CD4-positive, alpha-beta T cell treated with Interleukin-15 for 1 hour (primary cell): Measurements from ENCODE around the gene ANKRD44.

Source experiments
- DNase-seq: peaks from one replicate; pipeline ENCODE4 v3.0.0-alpha.2; 2020

ANKRD44 gene

GRCh38 chr2:197138506-197138905 is 172.1 kb downstream of the ANKRD44 start:
- DNase-seq: no peak

DNA sequence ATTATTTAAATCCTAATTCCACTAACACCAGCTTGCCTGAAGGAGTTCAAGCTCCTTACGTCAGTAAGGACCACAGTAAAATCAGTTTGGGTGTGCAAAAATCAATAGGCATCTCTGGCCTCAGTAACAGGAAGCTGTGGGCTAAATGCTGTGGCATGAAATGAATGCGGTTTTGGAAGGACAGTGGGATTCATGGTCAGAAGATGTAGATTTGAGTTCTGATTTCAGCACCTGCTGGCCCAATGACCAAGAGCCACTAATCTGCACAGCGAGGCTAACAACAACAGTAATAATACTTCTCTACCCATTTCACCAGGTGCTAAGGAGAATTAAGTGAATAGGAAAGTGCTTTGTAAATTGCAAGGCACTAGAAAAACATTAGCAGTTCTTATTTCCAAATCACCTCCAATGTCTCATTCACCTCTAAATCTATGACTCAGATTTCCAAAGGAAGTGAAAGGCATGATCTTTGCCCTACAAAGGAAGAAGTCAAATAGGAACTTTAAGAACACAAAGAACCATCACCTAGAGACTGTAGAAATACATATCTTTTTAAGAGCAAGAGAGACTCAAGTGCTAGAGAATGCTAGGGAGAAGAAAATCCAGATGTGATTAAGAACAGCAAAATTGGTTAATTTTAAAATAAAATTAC is 172.6 kb downstream of the ANKRD44 start:
- no peak for DNase-seq

DNA sequence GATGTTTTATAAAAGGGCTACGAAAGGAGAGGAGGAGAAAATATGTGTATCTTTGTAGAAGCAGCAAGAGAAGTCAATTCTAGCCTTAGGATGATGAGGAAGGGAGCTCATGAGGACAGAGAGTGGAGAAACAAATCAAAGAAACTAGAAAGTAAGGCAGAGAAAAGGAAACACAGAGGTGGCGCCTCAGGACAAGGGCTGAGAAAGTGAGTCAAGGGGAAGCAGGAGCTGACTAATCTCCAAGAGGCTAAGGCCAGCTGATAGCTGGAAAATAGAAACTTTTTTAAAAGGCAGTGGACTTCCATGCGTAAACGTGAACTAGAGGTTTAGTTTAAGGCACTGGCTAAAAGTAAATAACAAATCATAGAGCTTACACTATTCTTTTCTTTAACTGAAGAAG is 173.3 kb downstream of the ANKRD44 start:
- DNase-seq: no peak

DNA sequence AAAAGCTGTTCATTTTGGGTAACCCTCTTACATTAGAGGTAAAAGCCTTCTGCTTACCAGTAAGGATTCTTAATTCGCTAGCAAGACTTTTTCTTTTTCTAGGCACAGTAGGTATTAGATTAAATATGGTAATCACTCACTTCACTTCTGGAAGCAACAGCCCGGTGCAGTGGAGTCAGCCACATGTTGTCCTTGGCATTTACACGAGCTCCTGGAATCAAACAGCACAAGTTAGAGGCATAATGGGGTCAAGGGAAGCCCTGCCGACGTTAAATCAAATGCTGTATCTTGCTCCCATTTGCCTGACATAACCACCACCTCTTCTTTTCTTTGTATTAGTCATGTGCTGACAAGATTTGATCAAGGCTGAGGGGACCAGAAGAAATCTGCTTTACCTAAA is 174.1 kb downstream of the ANKRD44 start:
- DNase-seq: no peak

DNA sequence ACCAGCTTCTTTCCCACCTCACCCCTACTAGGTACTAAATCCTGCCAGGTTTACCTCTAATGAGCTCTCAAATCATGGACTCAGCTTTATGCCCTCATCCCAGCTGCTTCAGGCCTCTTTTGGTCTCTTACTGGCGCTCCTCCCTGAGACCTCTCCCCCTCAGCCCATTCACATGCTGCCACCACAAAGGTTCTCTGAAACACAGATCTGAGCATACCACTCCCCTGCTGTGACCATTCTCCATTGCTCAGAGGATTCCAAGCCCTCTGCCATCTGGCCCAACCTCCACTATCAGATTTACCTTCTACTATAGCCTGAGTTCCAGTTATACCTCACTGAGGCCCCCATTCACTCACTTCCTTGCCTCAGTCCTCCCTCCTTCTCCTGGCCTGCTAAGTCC is 174.8 kb downstream of the ANKRD44 start:
- DNase-seq: no peak

DNA sequence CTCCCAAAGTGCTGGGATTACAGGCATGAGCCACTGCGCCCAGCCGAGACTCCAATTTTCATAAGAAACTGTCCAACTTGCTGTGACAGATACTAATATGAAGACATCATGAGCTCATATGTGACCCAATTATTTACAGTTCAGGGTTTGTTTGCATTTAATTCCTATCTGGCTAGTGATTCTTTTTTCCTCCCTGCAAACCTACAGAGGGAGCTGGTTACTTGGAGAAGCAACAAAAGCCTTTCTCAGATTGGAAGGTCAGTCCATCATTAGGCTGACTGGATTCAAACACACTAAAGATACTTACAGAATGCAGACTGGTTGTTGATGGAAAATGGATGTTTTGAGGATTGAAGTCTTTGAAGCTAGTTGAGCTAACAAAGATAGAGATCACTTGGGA is 176.4 kb downstream of the ANKRD44 start:
- DNase-seq: no peak

- no peak for DNase-seq
Observed at GRCh38 chr2:197131558-197131855, 179.1 kb downstream of the ANKRD44 start.

- no peak for DNase-seq
Observed at GRCh38 chr2:197130318-197130717, 180.3 kb downstream of the ANKRD44 start.

GRCh38 chr2:197128897-197129296 is 181.7 kb downstream of the ANKRD44 start:
- DNase-seq: no peak

DNA sequence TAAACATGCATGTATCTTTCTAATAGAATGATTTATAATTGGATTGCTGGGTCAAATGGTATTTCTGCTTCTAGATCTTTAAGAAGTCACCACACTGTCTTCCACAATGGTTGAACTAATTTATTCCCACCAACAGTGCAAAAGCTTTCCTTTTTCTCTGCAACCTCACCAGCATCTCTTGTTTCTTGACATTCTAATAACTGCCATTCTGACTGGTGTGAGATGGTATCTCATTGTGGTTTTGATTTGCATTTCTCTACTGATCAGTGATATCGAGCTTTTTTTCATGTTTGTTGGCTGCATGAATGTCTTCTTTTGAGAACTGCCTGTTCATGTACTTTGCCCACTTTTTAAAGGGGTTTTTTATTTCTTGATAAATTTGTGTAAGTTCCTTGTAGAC is 182.5 kb downstream of the ANKRD44 start:
- DNase-seq: no peak

- DNase-seq: no peak
Observed at GRCh38 chr2:197126630-197127352, 183.8 kb downstream of the ANKRD44 start.

GRCh38 chr2:197124639-197125390 is 185.8 kb downstream of the ANKRD44 start:
- no peak for DNase-seq

GRCh38 chr2:197122821-197123220 is 187.8 kb downstream of the ANKRD44 start:
- DNase-seq: no peak

GRCh38 chr2:197121756-197122385 is 188.7 kb downstream of the ANKRD44 start:
- no peak for DNase-seq

- no peak for DNase-seq
Observed at GRCh38 chr2:197121255-197121654, 189.3 kb downstream of the ANKRD44 start.

- no peak for DNase-seq
Observed at GRCh38 chr2:197116306-197116879, 194.2 kb downstream of the ANKRD44 start.

- DNase-seq: no peak
Observed at GRCh38 chr2:197115325-197115724, 195.3 kb downstream of the ANKRD44 start.

GRCh38 chr2:197113275-197113711 is 197.3 kb downstream of the ANKRD44 start:
- no peak for DNase-seq

- no peak for DNase-seq
Observed at GRCh38 chr2:197109326-197109725, 201.3 kb downstream of the ANKRD44 start.

- DNase-seq: no peak
Observed at GRCh38 chr2:197108758-197109157, 201.8 kb downstream of the ANKRD44 start.

DNA sequence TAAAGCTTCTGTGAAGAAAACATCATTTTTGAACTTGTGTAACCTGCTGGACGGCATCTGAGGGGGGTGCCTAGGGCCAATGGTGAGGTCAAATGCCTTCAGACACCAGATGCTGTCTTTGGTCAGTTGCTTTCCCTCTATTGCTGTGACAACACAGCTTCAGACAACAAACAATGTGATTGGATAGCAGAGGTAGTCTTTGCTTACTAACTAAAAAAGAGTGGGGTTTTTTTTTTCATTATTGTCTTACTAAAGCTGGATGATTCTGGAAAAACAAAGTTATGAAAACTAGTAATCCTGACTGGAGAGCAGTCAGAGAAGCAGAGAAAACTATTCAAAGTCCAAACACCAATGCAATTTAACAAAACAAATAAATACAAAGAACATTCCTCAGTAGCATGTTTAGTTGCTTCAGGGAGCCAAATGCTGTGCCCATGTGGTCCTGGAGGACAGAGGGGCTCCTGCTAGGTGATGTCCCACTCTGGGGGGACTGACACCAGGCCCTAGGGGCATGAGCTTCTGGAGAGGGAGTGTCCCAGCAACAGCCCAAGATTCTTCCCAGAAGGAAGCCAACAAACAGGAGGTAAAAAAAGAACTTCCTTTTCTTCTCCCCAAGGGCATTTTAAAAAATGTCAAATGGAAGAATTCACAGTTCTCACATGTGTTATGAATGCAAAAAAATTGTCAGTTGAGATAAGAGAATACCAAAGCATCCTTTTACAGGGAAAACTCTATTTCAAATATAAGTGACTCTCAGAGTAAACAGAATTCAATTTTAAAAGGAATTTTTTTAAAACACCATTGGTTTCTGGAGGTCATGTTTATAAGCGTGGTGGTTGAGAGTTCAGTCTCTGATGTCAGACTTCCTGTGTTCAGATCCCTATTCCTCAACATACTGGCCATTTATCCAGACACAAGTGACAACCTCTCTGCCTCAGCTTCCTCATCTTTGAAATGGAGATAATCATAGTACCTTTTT is 203.0 kb downstream of the ANKRD44 start:
- DNase-seq: no peak

DNA sequence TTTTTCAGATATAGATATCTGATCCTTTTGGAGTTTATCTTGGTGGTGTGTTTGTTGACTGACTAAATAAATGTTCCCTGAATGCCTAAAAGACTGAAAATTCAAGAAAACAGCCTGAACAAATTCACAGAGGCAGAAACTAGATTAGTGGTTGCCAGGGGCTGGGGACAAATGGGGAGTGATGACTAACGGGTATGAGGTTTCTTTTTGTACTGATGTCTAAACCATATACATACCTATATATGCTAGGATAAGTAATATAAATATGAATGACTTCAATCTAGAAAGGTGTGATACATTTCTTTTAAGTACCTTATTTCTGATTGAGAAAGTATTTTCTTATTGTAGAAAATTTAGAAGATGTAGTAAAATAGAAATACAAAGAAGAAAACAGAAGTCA is 207.2 kb downstream of the ANKRD44 start:
- no peak for DNase-seq
